ENCODE measurements around the gene NPB.

Gene NPB

DNA sequence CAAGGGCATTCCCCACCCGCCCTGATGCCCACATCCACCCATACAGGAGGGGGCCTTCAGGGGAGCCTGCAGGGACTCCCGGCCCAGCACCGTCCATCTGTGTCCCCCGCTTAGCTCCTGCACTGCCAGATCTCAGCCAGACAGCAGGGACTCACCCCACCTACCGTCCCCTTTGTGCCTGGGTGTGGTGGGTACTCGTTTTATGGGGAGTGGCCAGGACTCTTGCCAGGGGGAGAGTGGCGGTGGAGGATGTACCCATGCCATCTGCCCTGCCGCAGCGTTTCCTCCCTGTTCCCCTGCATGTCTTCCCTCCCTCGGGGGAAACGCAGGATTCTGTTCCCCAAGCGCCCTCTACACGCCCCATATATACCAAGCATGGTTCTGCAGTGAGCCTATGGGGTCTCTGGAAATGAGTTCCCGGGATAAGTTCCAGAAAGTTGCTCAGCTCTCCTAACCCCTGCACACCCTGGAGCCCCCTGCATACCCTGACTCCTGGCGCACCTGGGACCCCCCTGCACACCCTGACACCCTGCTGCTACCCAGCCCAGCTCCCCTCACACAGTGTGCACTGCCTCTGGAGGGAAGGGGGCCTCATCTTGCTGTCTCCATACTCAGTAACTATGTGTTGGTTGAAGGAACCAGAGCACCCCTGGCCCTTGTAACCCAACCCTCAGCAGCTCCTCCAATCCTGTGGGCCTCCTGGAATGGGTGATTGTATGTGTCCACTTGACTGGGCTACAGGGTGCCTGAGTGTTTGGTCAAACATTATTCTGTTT is 29.7 kb downstream of the NPB start:
- H3K4me1 ChIP-seq (ENCODE audit: control insufficient read depth, low read length), result peaks cover 21% of the 10 kb centered on the region
- no peaks in the 10 kb centered on the region for H3K9me2 ChIP-seq (replicated peaks; ENCODE audit: control insufficient read depth, low read length)
- peaks cover 4% of the 10 kb centered on the region; the same call in 1 of the 2 replicates for H3K27me3 ChIP-seq (ENCODE audit: control insufficient read depth, low read length)
- no peak overlapping the region for H3K4me3 ChIP-seq (ENCODE audit: low read length)
- H3K9me3 ChIP-seq (ENCODE audit: control insufficient read depth, insufficient read depth, low read length), result no peaks in the 10 kb centered on the region
- no peak for TF ChIP-seq EZH2phosphoT487 (IDR thresholded peaks at IDR 0.05; ENCODE audit: borderline replicate concordance, low read length)
- TF ChIP-seq, protein P1, sequence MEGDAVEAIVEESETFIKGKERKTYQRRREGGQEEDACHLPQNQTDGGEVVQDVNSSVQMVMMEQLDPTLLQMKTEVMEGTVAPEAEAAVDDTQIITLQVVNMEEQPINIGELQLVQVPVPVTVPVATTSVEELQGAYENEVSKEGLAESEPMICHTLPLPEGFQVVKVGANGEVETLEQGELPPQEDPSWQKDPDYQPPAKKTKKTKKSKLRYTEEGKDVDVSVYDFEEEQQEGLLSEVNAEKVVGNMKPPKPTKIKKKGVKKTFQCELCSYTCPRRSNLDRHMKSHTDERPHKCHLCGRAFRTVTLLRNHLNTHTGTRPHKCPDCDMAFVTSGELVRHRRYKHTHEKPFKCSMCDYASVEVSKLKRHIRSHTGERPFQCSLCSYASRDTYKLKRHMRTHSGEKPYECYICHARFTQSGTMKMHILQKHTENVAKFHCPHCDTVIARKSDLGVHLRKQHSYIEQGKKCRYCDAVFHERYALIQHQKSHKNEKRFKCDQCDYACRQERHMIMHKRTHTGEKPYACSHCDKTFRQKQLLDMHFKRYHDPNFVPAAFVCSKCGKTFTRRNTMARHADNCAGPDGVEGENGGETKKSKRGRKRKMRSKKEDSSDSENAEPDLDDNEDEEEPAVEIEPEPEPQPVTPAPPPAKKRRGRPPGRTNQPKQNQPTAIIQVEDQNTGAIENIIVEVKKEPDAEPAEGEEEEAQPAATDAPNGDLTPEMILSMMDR (IDR thresholded peaks at IDR 0.05; ENCODE audit: low read depth, low read length, poor library complexity, severe bottlenecking), result no peak
- H4K20me1 ChIP-seq (ENCODE audit: control insufficient read depth, insufficient read depth, low read depth, low read length), result no peaks in the 10 kb centered on the region
- H3K27ac ChIP-seq (ENCODE audit: low read depth, low read length), result no peak overlapping the region
- H3K79me2 ChIP-seq (ENCODE audit: control insufficient read depth, low read length), result peaks cover 16% of the 10 kb centered on the region
- peaks cover 26% of the 10 kb centered on the region for H3K36me3 ChIP-seq (ENCODE audit: control insufficient read depth, low read length)
- no peak overlapping the region for H3K4me2 ChIP-seq (ENCODE audit: low read length)
- 0 out of 2 replicates have a peak, but pooled peaks cover 2% of the 10 kb centered on the region for H3F3A ChIP-seq (ENCODE audit: control insufficient read depth, insufficient read depth)

DNA sequence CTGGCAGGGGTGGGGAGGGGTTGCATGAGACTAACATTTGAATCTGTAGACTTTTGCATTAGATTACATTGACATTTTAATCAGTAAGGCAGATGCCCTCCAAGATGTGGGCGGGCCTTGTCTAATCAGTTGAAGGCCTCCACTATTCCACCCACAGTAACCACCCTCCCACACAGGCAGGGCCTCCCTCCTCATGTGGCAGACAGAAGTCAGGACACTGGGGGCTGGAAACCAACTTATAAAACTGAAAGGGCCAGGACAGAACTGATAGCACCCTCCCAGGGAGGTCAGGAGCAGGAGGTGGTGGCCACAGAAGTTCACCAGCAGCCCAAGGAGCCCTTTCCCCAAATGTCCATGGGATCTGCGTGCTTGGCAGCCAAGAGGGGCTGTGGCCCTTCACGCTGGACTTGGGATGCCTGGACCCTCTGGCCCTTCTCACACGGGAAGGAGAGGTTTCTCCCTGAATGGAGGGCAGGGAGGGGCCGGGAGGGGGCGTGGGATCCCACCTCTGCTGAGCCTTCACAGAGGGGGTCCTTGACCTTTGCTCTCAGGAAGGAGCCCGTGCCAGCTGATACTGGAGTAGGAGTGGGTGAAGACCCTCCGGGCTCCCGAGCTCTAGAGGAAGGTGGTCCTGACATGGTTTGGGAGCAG is 30.4 kb downstream of the NPB start:
- Histone ChIP-seq H3K36me3 (ENCODE audit: control insufficient read depth, low read length) (peaks cover 27% of the 10 kb centered on the region), H3K4me1 (ENCODE audit: control insufficient read depth, low read length) (peaks cover 24% of the 10 kb centered on the region), H3K9me3 (ENCODE audit: control insufficient read depth, insufficient read depth, low read length) (no peaks in the 10 kb centered on the region), H3F3A (ENCODE audit: control insufficient read depth, insufficient read depth) (0 out of 2 replicates have a peak, but pooled peaks cover 2% of the 10 kb centered on the region), H4K20me1 (ENCODE audit: control insufficient read depth, insufficient read depth, low read depth, low read length) (no peaks in the 10 kb centered on the region), H3K79me2 (ENCODE audit: control insufficient read depth, low read length) (peaks cover 15% of the 10 kb centered on the region), H3K4me3 (ENCODE audit: low read length) (no peak overlapping the region), H3K4me2 (ENCODE audit: low read length) (no peak overlapping the region), H3K27me3 (ENCODE audit: control insufficient read depth, low read length) (peaks cover 4% of the 10 kb centered on the region; the same call in 1 of the 2 replicates), H3K9me2 (replicated peaks; ENCODE audit: control insufficient read depth, low read length) (no peaks in the 10 kb centered on the region), H3K27ac (ENCODE audit: low read depth, low read length) (no peak overlapping the region)
- TF ChIP-seq EZH2phosphoT487 (IDR thresholded peaks at IDR 0.05; ENCODE audit: borderline replicate concordance, low read length), result no peak

DNA sequence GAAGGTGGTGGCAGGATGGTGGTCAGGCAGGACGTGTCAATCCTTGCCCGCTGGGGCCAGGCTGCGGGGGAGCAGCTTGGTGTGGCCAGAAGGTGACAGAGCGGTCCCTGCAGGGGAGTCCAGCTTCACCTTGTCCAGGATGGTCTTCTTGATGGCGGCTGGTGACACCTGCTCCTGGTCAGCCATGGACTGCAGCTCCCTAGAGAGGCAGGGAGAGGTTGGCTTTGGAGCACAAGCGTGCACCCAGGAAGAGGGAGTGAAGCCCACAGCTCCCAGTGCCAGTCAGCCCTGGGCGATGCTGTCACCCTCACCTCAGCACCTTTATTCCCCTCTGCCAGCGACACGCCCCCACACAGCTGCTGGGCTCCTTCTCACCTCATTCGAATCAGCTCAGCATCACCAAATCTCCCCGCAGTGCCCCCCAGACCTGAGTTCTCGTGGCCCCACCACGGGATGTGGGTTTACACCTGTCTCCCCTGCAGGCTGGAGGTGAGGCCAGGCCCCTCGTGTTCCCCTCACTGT is 31.2 kb downstream of the NPB start:
- Histone ChIP-seq H3K36me3 (ENCODE audit: control insufficient read depth, low read length) (peaks cover 27% of the 10 kb centered on the region), H3K27ac (ENCODE audit: low read depth, low read length) (no peak overlapping the region), H3K9me3 (ENCODE audit: control insufficient read depth, insufficient read depth, low read length) (no peaks in the 10 kb centered on the region), H3K4me1 (ENCODE audit: control insufficient read depth, low read length) (peaks cover 27% of the 10 kb centered on the region), H3K27me3 (ENCODE audit: control insufficient read depth, low read length) (peaks cover 4% of the 10 kb centered on the region; the same call in 1 of the 2 replicates), H3K9me2 (replicated peaks; ENCODE audit: control insufficient read depth, low read length) (no peaks in the 10 kb centered on the region), H3F3A (ENCODE audit: control insufficient read depth, insufficient read depth) (0 out of 2 replicates have a peak, but pooled peaks cover 3% of the 10 kb centered on the region), H3K79me2 (ENCODE audit: control insufficient read depth, low read length) (peaks cover 15% of the 10 kb centered on the region), H3K4me3 (ENCODE audit: low read length) (no peak overlapping the region), H3K4me2 (ENCODE audit: low read length) (no peak overlapping the region), H4K20me1 (ENCODE audit: control insufficient read depth, insufficient read depth, low read depth, low read length) (no peaks in the 10 kb centered on the region)
- TF ChIP-seq, protein P1 (IDR thresholded peaks at IDR 0.05; ENCODE audit: low read depth, low read length, poor library complexity, severe bottlenecking), result no peak

Measured in DOHH2 (cell line).